Spleen (tissue), 11 donors: Measurements from ENCODE around the gene KCNC1. TPM values are rescaled to one million over a fixed set of nuclear protein-coding genes. Genes with fewer than 3 reads are reported as not detected.

Experiments
- DNase-seq: peaks from one replicate; pipeline ENCODE4 v3.0.0-alpha.2; 2020
- H3K27ac ChIP-seq, 8 donors: fragments of 200-600 bp; sonication (generic) in 7 of 8; 1 replicate in 4 of 8; 2 replicates in 4 of 8; pipeline versions ENCODE4 v1.5.0 to v1.8.0; 2016 to 2021; ENCODE audit warnings: inconsistent platforms in 4 of 8, mild to moderate bottlenecking in 4 of 8, moderate library complexity in 1 of 8
- H3K27me3 ChIP-seq, 7 donors: fragments of 200-600 bp; sonication (generic) in 6 of 7; replicated peaks in 1 of 7; 1 replicate in 4 of 7; 2 replicates in 3 of 7; pipeline versions ENCODE4 v1.5.0 to v1.8.0; 2016 to 2021; ENCODE audit warnings: inconsistent platforms in 3 of 7, mild to moderate bottlenecking in 1 of 7
- H3K36me3 ChIP-seq, 6 donors: fragments of 200-600 bp; sonication (generic) in 5 of 6; 1 replicate in 4 of 6; 2 replicates in 2 of 6; pipeline versions ENCODE4 v1.5.0 to v1.8.0; 2016 to 2021; ENCODE audit warnings: inconsistent platforms in 2 of 6
- H3K4me1 ChIP-seq, 6 donors: fragments of 200-600 bp; sonication (generic) in 5 of 6; 1 replicate in 3 of 6; 2 replicates in 3 of 6; pipeline versions ENCODE4 v1.5.0 to v1.8.0; 2016 to 2021; ENCODE audit warnings: inconsistent platforms in 3 of 6
- H3K4me3 ChIP-seq, 8 donors: fragments of 200-600 bp; sonication (generic) in 7 of 8; 1 replicate in 4 of 8; 2 replicates in 4 of 8; pipeline versions ENCODE4 v1.5.0 to v1.8.0; 2016 to 2021; ENCODE audit warnings: inconsistent platforms in 4 of 8, mild to moderate bottlenecking in 4 of 8, moderate library complexity in 2 of 8
- H3K9me3 ChIP-seq, 8 donors: fragments of 200-600 bp; sonication (generic) in 7 of 8; 1 replicate in 4 of 8; 2 replicates in 4 of 8; pipeline versions ENCODE4 v1.5.0 to v1.8.0; 2016 to 2021; ENCODE audit warnings: inconsistent platforms in 4 of 8
- CTCF ChIP-seq, 11 experiments: fragments of 200-600 bp in 7 of 11; fragments of 450-650 bp in 4 of 11; sonication (generic) in 4 of 11; IDR thresholded peaks in 8 of 11; conservative IDR thresholded peaks in 3 of 11; 1 replicate in 7 of 11; 2 replicates in 4 of 11; pipeline versions ENCODE4 v1.4.0 to v1.8.0; 2016 to 2021; ENCODE audit warnings: antibody characterized with exemption in 11 of 11, inconsistent platforms in 4 of 11, mild to moderate bottlenecking in 1 of 11
- POLR2A ChIP-seq, 3 donors: fragments of 450-650 bp; IDR thresholded peaks; one replicate each; pipeline ENCODE4 v1.5.1; 2017; ENCODE audit warnings: antibody characterized with exemption in 3 of 3, mild to moderate bottlenecking in 1 of 3
- POLR2AphosphoS5 ChIP-seq, 3 donors: sonication (generic); formaldehyde crosslinking; IDR thresholded peaks; one replicate each; pipeline ENCODE4 v1.5.1; 2017; ENCODE audit warnings: antibody characterized with exemption in 3 of 3
- WGBS, 5 donors: extraction: QIAGEN DNeasy Blood & Tissue Kit in 3 of 5; methylation state at CpG; one replicate each; pipeline versions ENCODE4 v1.1.5 to v1.1.7; 2013 to 2018; 5-methylcytosine and 5-hydroxymethylcytosine counted together
- intact Hi-C: fragments of 100-400 bp; cut with DNase I; formaldehyde crosslinking; loops from one replicate; pipeline ENCODE4 v1.15.0; 2023; ENCODE audit warnings: low total_unique reads
- polyA plus RNA-seq, 3 donors: library from polyadenylated mRNA; stranded (reverse); fragments of 200-250 nt; gene quantifications; one replicate each; pipeline ENCODE4 v1.2.1, GENCODE V29; 2013
- total RNA-seq, 7 donors: library from RNA; depleted of rRNA in 3 of 7; stranded (reverse); fragments of >200 nt in 3 of 7; fragmentation: NEBNext Ultra II Directional in 4 of 7; extraction: Animal tissue kit (Norgen Biotek cat#: 25700) in 4 of 7; gene quantifications; one replicate each; pipeline versions ENCODE4 v1.1.0 to v1.2.1, GENCODE V29; 2016 to 2021
- donor health status: healthy with polysubstance abuse.
- donor health status: DM: no; HTN: no; CAD: no; lungs with moderate emphysema.
- donor health status: DM: no; HTN: no; CAD: no.
- donor health status: Bipolar disorder and iron deficiency.
- donor health status: healthy.
- donor health status: DM: no; HTN: no; CAD: no.
- donor health status: DM: yes; HTN: yes; CAD: no.

The KCNC1 gene
- total and polyA plus RNA-seq, 10 donors: not detected

GRCh38 chr11:17778956-17779860 is 44.6 kb downstream of the KCNC1 start:
- DNase-seq: peak; percentile 70
- TF ChIP-seq CTCF (IDR thresholded peaks at IDR 0.05 in 8 of 11, conservative IDR thresholded peaks at IDR 0.05 in 3 of 11) (no peak), POLR2AphosphoS5 (IDR thresholded peaks at IDR 0.05) (no peak), POLR2A (IDR thresholded peaks at IDR 0.05) (no peak)
- no peaks in the 10 kb centered on the region for H3K36me3 ChIP-seq
- H3K4me1 ChIP-seq: no peaks in the 10 kb centered on the region
- H3K27me3 ChIP-seq: no peaks in the 10 kb centered on the region
- H3K27ac ChIP-seq: no peak overlapping the region
- no peak overlapping the region for H3K4me3 ChIP-seq
- intact Hi-C loops: no loop called here
- H3K9me3 ChIP-seq: no peaks in the 10 kb centered on the region
- 93 to 94% (median 93%) methylated on average over 40 of the region's 40 CpGs for WGBS, 5 donors

GRCh38 chr11:17779861-17780594 is 45.4 kb downstream of the KCNC1 start:
- no peaks in the 10 kb centered on the region for H3K9me3 ChIP-seq
- 88 to 95% (median 90%) methylated on average over 11 to 14 of the region's 14 CpGs for WGBS, 5 donors
- no peaks in the 10 kb centered on the region for H3K36me3 ChIP-seq
- H3K4me3 ChIP-seq: no peak overlapping the region
- H3K27ac ChIP-seq: no peak overlapping the region
- TF ChIP-seq POLR2AphosphoS5 (IDR thresholded peaks at IDR 0.05) (no peak), POLR2A (IDR thresholded peaks at IDR 0.05) (no peak), CTCF (IDR thresholded peaks at IDR 0.05 in 8 of 11, conservative IDR thresholded peaks at IDR 0.05 in 3 of 11) (no peak)
- DNase-seq: peak; percentile 67
- no peaks in the 10 kb centered on the region for H3K27me3 ChIP-seq
- no peaks in the 10 kb centered on the region for H3K4me1 ChIP-seq
- intact Hi-C loops: no loop called here

- no peak overlapping the region for H3K4me3 ChIP-seq
- intact Hi-C loops: no loop called here
- H3K27me3 ChIP-seq: no peaks in the 10 kb centered on the region
- H3K9me3 ChIP-seq: no peaks in the 10 kb centered on the region
- WGBS, 5 donors: 92 to 96% (median 93%) methylated on average over 11 to 15 of the region's 15 CpGs
- H3K36me3 ChIP-seq: no peaks in the 10 kb centered on the region
- H3K27ac ChIP-seq: no peak overlapping the region
- no peak for TF ChIP-seq CTCF (IDR thresholded peaks at IDR 0.05 in 8 of 11, conservative IDR thresholded peaks at IDR 0.05 in 3 of 11)
- H3K4me1 ChIP-seq: no peaks in the 10 kb centered on the region
- peak; percentile 69 for DNase-seq
Measured at GRCh38 chr11:17780668-17781067, 46.1 kb downstream of the KCNC1 start.

- Histone ChIP-seq H3K9me3 (no peaks in the 10 kb centered on the region), H3K36me3 (peaks cover 0 to 4% (median 0%) of the 10 kb centered on the region in 6 donors), H3K27ac (no peak overlapping the region), H3K27me3 (no peaks in the 10 kb centered on the region), H3K4me3 (no peak overlapping the region), H3K4me1 (no peaks in the 10 kb centered on the region)
- TF ChIP-seq POLR2A (IDR thresholded peaks at IDR 0.05): no peak
- no peak for TF ChIP-seq POLR2AphosphoS5 (IDR thresholded peaks at IDR 0.05)
- TF ChIP-seq CTCF (IDR thresholded peaks at IDR 0.05 in 8 of 11, conservative IDR thresholded peaks at IDR 0.05 in 3 of 11): no peak
- DNase-seq: peak; percentile 61
- WGBS, 5 donors: 78 to 92% (median 90%) methylated on average over 11 to 12 of the region's 12 CpGs
- intact Hi-C loops: no loop called here
Measured at GRCh38 chr11:17781221-17781620, 46.6 kb downstream of the KCNC1 start.
